OCI-LY1 (cell line): ENCODE data around the gene HYKK.

ENCODE experiments used
- H2AFZ ChIP-seq: fragments of 200-600 bp; sonication (generic), shearing (Covaris generic); 2 replicates; pipeline ENCODE4 v1.6.0; 2014; ENCODE audit warnings: antibody characterized with exemption, mild to moderate bottlenecking, low read length
- H3F3A ChIP-seq: fragments of 200-600 bp; sonication (generic), shearing (Covaris generic); 2 replicates; pipeline ENCODE4 v1.6.0; 2014; ENCODE audit warnings: mild to moderate bottlenecking, antibody characterized with exemption, low read length, moderate library complexity; ENCODE audit not compliant: insufficient read depth
- H3K27ac ChIP-seq: fragments of 200-600 bp; sonication (generic); 2 replicates; pipeline ENCODE4 v1.5.1; 2014; ENCODE audit warnings: low read length, mixed run types, mild to moderate bottlenecking, low read depth; ENCODE audit not compliant: poor library complexity, severe bottlenecking
- H3K27me3 ChIP-seq: fragments of 200-600 bp; sonication (generic); 2 replicates; pipeline ENCODE4 v1.6.0; 2014; ENCODE audit warnings: antibody characterized with exemption, mild to moderate bottlenecking, low read length, moderate library complexity; ENCODE audit not compliant: insufficient read depth
- H3K36me3 ChIP-seq: fragments of 200-600 bp; sonication (generic); 2 replicates; pipeline ENCODE4 v1.6.1; 2014; ENCODE audit warnings: mild to moderate bottlenecking, antibody characterized with exemption, low read length, moderate library complexity, mixed read lengths; ENCODE audit not compliant: insufficient read depth
- H3K4me1 ChIP-seq: fragments of 200-600 bp; sonication (generic); 2 replicates; pipeline ENCODE4 v1.5.1; 2014; ENCODE audit warnings: mild to moderate bottlenecking, low read length, moderate library complexity; ENCODE audit not compliant: insufficient read depth, severe bottlenecking
- H3K4me2 ChIP-seq: fragments of 200-600 bp; sonication (generic), shearing (Covaris generic); 2 replicates; pipeline ENCODE4 v1.6.1; 2014; ENCODE audit warnings: low read length
- H3K4me3 ChIP-seq: fragments of 200-600 bp; sonication (generic); 2 replicates; pipeline ENCODE4 v1.5.1; 2014; ENCODE audit warnings: low read length, low read depth, mild to moderate bottlenecking, mixed read lengths; ENCODE audit not compliant: poor library complexity, severe bottlenecking
- H3K79me2 ChIP-seq: fragments of 200-600 bp; shearing (Covaris generic); 2 replicates; pipeline ENCODE4 v1.6.1; 2016; ENCODE audit warnings: mixed run types, low read length, mixed read lengths; ENCODE audit not compliant: insufficient read depth
- H3K9ac ChIP-seq: fragments of 200-600 bp; sonication (generic), shearing (Covaris generic); 2 replicates; pipeline ENCODE4 v1.6.1; 2014; ENCODE audit warnings: mild to moderate bottlenecking, low read length, mixed read lengths
- H3K9me2 ChIP-seq: fragments of 200-600 bp; sonication (generic), shearing (Covaris generic); 2 replicates; pipeline ENCODE4 v1.6.1; 2014; ENCODE audit warnings: low read depth, mild to moderate bottlenecking, low read length, mixed read lengths
- H3K9me3 ChIP-seq: fragments of 200-600 bp; shearing (Covaris generic); 2 replicates; pipeline ENCODE4 v1.6.1; 2014; ENCODE audit warnings: low read length, mixed read lengths
- H4K20me1 ChIP-seq: fragments of 200-600 bp; sonication (generic), shearing (Covaris generic); 2 replicates; pipeline ENCODE4 v1.6.0; 2016; ENCODE audit warnings: mild to moderate bottlenecking, low read length; ENCODE audit not compliant: insufficient read depth
- EZH2 ChIP-seq: fragments of 200-600 bp; sonication (generic), shearing (Covaris generic); IDR thresholded peaks from 2 replicates; pipeline ENCODE4 v1.8.0; 2017; ENCODE audit warnings: borderline replicate concordance, mixed run types, mild to moderate bottlenecking, antibody characterized with exemption, low read length, moderate library complexity, mixed read lengths
- TF ChIP-seq, protein P1 (sequence below): fragments of 200-600 bp; sonication (generic), shearing (Covaris generic); IDR thresholded peaks from 2 replicates; pipeline ENCODE4 v1.5.1; 2017; ENCODE audit warnings: mild to moderate bottlenecking, antibody characterized with exemption, low read length, moderate library complexity, mixed read lengths

The HYKK gene, protein sequence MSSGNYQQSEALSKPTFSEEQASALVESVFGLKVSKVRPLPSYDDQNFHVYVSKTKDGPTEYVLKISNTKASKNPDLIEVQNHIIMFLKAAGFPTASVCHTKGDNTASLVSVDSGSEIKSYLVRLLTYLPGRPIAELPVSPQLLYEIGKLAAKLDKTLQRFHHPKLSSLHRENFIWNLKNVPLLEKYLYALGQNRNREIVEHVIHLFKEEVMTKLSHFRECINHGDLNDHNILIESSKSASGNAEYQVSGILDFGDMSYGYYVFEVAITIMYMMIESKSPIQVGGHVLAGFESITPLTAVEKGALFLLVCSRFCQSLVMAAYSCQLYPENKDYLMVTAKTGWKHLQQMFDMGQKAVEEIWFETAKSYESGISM

GRCh38 chr15:78506971-78507830, at the start of gene HYKK:
HYKK (plus strand) TSS chr15:78507577; CDS start chr15:78513089, 5,512 bp downstream.
- Histone ChIP-seq H3K27me3 (no peaks in the 10 kb centered on the region), H3K27ac (no peak within 1 kb of the TSS), H3K36me3 (no peaks in the 10 kb centered on the region), H3K4me1 (peaks cover 12% of the 10 kb centered on the region), H3K4me2 (peak within 1 kb of the TSS; percentile 65), H2AFZ (peak within 1 kb of the TSS; percentile 51; the same call in 1 of the 2 replicates), H3K9ac (peak within 1 kb of the TSS; percentile 51), H3K79me2 (no peaks in the 10 kb centered on the region), H3F3A (no peaks in the 10 kb centered on the region), H4K20me1 (no peaks in the 10 kb centered on the region), H3K9me3 (no peaks in the 10 kb centered on the region), H3K9me2 (no peaks in the 10 kb centered on the region), H3K4me3 (peak within 1 kb of the TSS; percentile 68)
- TF ChIP-seq, protein P1, sequence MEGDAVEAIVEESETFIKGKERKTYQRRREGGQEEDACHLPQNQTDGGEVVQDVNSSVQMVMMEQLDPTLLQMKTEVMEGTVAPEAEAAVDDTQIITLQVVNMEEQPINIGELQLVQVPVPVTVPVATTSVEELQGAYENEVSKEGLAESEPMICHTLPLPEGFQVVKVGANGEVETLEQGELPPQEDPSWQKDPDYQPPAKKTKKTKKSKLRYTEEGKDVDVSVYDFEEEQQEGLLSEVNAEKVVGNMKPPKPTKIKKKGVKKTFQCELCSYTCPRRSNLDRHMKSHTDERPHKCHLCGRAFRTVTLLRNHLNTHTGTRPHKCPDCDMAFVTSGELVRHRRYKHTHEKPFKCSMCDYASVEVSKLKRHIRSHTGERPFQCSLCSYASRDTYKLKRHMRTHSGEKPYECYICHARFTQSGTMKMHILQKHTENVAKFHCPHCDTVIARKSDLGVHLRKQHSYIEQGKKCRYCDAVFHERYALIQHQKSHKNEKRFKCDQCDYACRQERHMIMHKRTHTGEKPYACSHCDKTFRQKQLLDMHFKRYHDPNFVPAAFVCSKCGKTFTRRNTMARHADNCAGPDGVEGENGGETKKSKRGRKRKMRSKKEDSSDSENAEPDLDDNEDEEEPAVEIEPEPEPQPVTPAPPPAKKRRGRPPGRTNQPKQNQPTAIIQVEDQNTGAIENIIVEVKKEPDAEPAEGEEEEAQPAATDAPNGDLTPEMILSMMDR = no peak
- TF ChIP-seq EZH2 = no peak

- H3K27ac ChIP-seq = no peak overlapping the region
- peaks cover 39% of the 10 kb centered on the region for H3K36me3 ChIP-seq
- no peak overlapping the region for H3K4me3 ChIP-seq
- H3K4me2 ChIP-seq = no peak overlapping the region
- no peak for TF ChIP-seq EZH2
- TF ChIP-seq, protein P1 = no peak
- H3K9ac ChIP-seq = no peak overlapping the region
- H3K27me3 ChIP-seq = no peaks in the 10 kb centered on the region
- peaks cover 15% of the 10 kb centered on the region for H3K4me1 ChIP-seq
- H3K9me3 ChIP-seq = no peaks in the 10 kb centered on the region
- H4K20me1 ChIP-seq = no peaks in the 10 kb centered on the region
- no peaks in the 10 kb centered on the region for H3K9me2 ChIP-seq
- no peak overlapping the region for H2AFZ ChIP-seq
- peaks cover 48% of the 10 kb centered on the region for H3K79me2 ChIP-seq
- H3F3A ChIP-seq = no peaks in the 10 kb centered on the region
Measured at GRCh38 chr15:78460737-78461136, 46.6 kb upstream of the HYKK start.

- no peak overlapping the region for H3K27ac ChIP-seq
- peaks cover 45% of the 10 kb centered on the region for H3K36me3 ChIP-seq
- no peaks in the 10 kb centered on the region for H4K20me1 ChIP-seq
- no peak overlapping the region for H2AFZ ChIP-seq
- no peaks in the 10 kb centered on the region for H3K27me3 ChIP-seq
- H3K9me3 ChIP-seq = no peaks in the 10 kb centered on the region
- H3K9ac ChIP-seq = no peak overlapping the region
- H3K4me1 ChIP-seq = peaks cover 15% of the 10 kb centered on the region
- peak overlapping the region; percentile 24; the same call in 1 of the 2 replicates for H3K4me2 ChIP-seq
- H3K4me3 ChIP-seq = no peak overlapping the region
- no peaks in the 10 kb centered on the region for H3F3A ChIP-seq
- H3K79me2 ChIP-seq = peaks cover 42% of the 10 kb centered on the region
- TF ChIP-seq, protein P1 = no peak
- TF ChIP-seq EZH2 = no peak
- H3K9me2 ChIP-seq = no peaks in the 10 kb centered on the region
Measured at GRCh38 chr15:78461171-78461888, 46.0 kb upstream of the HYKK start.
